ENCODE results near the gene LGI4.

Gene LGI4

GRCh38 chr19:35134601-35135242 lies at the start of gene LGI4:
TSS of gene LGI4 (minus strand) at chr19:35135059. CDS start at chr19:35134680, 379 bp downstream.
- DNase-seq = no peak

DNA sequence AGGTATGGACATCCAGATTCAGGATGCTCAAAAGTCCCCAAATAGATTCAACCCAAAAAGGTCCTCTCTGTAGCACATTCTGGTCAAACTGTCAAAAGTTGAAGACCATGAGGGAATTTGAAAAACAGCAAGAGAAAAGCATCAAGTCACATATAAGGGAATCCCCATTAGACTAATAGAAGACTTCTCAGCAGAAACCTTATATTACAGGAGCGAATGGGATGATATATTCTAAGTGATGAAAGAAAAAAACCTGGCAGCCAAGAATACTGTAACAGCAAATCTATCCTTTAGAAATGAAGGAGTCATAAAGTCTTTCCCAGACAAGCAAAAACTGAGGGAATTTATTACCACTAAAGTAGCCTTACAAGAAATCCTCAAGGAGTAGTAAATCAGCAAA lies 49.4 kb upstream of the LGI4 start:
- DNase-seq = no peak

DNA sequence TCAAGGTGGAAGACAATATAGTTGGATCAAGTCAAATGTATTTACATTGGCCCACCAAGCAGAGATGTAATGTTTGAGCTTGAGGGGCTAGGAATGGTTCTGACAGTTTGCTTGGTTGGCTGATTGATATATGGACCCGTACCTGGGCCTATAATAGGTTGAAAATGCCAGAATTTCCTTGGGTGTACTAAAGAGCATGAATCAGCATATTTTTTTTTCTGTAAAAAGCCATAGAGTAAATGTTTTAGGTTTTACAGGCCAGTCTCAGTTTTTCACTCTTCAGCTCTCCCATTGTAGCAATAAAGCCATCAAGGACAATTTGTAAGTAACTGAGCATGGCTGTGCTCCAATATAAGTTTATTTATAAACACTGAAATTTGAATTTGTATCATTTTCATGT lies 46.5 kb upstream of the LGI4 start:
- no peak for DNase-seq

- no peak for DNase-seq
Measured at GRCh38 chr19:35179830-35180229, 45.0 kb upstream of the LGI4 start.

DNA sequence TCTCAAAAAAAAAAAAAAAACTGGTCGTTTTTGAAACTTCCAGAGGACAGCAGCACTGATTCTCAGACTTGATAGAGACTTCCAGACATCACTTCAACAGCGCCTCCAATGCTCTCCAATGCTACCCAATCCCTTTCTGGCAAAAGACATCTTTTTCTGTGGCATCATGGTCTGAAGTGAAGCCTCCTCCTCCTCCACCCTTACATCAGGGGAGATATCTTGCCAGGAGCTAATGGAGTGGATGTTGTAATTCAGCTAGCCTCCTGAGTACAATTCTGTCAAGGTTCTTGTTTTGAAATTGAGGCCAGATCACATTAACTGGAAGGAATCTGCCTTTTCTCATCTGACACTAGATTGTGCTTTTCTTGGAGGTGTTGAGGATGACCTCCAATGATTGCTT lies 43.8 kb upstream of the LGI4 start:
- DNase-seq = no peak

- no peak for DNase-seq
Measured at GRCh38 chr19:35177377-35178274, 42.8 kb upstream of the LGI4 start.

- DNase-seq = no peak
Measured at GRCh38 chr19:35176181-35176570, 41.3 kb upstream of the LGI4 start.

GRCh38 chr19:35174226-35174625 lies 39.4 kb upstream of the LGI4 start:
- DNase-seq = no peak

DNA sequence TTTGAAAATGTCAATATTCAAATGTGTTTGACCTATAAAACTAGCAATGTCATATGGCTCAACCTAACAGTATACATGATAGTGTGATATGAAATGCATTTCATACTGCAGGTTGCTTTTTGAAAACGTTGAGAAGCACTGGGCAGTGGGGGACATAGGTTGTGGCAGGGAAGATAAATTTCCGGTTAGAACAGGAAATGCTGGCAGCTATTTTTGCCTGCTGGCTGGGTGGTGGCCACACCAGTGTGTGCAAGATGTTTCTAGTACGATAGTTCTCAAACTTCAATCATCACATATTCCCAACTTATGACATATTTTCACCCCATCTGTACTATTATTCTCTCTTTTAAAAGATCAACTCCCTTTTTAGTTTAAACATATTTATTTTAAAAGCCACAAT lies 36.9 kb upstream of the LGI4 start:
- no peak for DNase-seq

DNA sequence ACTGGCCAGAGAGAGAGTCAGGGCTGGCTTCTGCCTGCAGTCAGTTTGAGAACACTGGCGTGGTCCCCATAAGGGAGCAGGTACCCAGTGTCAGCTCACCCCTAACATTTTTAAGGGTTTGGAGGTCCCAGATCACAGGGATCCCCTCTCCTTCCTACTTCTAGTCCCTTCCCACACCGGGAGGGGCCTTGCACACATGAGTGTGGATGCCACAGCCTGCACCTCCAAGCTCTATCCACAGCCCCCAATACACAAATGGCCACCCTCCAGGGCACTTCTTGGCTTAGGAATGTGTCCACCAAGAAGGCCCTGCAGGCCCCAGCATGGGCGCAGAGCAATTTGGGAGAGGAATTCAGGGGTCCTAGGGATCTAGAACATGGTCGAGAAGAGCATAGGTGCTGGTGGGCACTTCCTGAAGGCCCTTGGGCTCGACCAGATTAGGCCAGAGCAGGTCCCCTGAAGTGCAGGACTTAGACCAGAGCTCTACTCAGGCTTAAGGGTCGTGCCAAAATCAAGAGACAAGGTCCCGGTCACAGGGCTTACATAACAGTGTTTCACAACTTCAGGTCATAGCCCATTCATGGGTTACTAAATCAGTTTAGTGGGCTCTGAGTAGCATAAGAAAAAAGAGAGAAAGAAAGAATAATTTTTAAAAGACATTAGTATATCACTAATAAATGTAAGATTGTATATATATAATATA lies 35.7 kb upstream of the LGI4 start:
- DNase-seq = peak; percentile 25

DNA sequence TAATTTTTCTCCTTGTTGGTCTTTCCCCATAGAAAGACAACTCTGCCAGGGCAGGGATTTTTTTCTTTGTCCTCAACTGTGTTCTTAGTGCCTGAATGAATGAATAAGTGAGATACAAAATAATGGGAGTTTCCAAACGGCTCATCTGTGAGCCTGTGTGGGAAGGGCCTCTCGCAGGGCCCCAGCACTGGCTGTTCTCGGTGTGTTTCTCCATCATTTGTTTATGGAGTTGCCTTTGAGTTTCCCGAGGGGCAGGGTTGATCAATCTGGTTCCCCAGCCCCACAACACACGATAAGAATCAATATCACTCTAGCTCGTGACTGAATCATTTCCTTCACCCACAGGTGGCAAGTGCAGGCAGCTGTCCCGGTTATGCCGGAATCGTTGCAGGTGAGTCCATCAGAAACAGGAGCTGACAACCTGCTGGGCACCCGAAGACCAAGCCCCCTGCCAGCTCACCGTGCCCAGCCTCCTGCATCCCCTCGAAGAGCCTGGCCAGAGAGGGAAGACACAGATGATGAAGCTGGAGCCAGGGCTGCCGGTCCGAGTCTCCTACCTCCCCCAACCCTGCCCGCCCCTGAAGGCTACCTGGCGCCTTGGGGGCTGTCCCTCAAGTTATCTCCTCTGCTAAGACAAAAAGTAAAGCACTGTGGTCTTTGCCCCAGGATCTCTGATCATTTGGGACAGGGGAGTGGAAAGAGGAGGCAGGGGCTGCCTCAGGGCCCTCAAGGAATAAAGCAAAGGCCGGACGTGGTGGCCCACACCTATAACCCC lies 34.5 kb upstream of the LGI4 start:
- DNase-seq = peak; percentile 15

DNA sequence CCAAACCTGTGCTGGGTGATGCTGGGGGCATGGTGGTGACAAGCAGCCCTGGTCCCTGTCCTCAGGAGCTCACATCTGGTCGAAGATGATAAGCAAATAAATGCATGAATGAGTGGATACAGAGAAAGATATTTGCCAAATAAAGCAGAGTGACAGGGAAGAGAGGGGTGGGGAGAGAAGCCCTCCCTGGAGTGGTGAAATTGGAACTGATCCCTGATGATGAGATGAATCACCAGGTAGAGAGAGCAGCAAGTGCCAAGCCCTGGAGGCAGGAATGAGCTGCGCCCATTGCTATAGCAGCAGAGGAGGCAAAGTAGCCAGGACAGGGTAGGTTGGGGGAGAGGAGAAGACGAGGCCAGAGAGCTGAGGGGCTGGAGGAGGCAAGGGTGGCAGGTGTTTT lies 33.3 kb upstream of the LGI4 start:
- DNase-seq = no peak

DNA sequence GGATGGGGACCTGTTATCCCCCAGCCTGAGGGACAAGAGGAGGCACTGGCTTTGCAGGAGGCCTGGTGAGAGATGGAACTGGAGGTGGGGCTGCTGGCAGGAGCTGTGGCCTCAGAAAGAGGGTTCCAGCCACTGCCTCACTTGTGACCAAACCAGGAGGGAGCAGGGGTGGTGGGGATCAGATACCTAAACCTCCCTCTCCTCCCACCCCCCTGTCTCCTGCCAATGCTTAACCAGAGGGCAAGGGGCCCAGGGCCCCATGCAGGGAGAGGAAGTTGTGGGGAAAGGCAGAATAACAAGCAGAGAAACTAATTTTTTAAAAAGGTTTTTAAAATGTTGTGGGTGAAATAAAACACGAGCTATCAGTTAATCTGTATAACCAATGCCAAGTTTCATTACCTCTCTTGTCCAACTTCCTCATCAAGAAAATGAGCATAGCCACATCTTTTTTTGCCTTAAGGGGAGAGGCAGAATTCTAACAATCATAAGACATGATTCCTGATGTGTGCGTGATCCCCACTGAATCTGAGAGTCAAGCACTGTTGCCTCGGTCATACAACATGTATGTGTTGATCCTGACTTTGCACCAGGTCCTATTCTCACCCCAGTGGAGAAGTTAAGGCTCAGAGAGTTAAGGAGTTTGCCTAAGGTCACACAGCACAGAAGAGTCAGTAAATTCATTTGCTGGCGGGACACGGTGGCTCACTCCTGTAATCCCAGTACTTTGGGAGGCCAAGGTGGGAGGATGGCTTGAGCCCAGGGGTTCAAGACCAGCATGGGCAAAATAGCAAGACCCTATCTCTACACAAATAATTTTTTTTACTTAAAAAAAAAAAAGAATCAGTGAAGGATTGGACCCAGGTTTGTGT lies 32.6 kb upstream of the LGI4 start:
- peak; percentile 16 for DNase-seq

DNA sequence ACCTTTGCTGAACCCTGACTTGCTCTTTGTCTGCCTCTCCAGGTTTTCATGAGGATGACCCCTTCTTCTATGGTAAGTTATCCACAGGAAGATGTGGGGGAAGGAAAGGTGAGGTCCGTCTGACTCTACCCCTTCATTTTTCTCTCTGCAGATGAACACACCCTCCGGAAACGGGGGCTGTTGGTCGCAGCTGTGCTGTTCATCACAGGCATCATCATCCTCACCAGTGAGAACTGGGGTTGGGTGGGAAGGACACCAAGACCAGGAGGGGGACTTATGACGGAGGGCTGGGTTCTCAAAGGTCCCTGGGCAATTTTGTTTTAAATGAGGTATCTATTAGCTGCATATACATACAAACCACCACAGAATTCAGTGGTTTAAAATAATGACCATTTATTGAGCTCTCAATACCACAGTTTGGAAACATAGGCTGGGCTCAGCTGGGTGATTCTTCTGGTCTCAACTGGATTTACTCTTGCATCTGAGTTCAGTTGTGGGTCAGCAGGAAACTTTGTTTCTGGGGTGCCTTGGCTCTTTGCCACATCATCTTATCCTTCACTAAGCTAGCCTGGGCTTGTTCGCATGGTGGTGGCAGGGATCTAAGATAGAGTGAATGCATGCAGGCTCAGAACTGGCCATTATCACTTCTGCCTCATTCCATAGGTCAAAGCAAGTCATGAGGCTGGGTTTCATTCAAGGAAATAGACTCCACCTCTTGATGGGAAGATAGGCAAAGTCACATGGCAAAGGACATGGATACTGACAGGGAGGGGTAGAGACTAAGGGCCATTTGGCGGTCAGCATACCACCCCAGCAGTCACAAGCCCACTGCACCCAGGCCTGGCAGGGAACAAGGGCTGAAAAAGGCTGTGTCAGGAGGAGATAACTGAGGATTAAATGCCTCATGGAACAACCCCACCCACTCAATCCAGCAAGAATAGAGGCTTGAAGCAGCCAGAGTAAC lies 31.5 kb upstream of the LGI4 start:
- no peak for DNase-seq

- no peak for DNase-seq
Measured at GRCh38 chr19:35165200-35166058, 30.6 kb upstream of the LGI4 start.

DNA sequence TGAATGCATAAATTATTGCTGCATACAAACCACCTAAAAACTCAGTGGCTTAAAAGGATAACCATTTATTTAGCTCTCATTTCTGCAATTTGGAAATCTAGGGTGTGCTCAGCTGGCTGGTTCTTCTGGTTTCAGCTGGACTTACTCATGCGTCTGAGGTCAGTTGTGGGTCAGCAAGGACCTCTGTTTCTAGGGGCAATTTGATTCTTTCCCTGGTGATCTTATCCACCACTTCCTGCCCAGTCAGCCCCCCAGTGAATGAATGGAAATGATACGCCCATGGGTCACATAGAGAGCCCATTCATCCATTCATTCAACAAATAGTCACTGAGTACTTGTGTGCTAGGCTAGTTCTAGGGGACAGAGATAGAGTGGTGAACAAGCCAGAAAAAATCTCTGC lies 29.6 kb upstream of the LGI4 start:
- no peak for DNase-seq

- DNase-seq = no peak
Measured at GRCh38 chr19:35162471-35163326, 27.8 kb upstream of the LGI4 start.

GRCh38 chr19:35161434-35161743 lies 26.5 kb upstream of the LGI4 start:
- no peak for DNase-seq

Measured in activated CD4-positive, CD25-positive, alpha-beta regulatory T cell treated with anti-CD3 and anti-CD28 coated beads, Interleukin-2, amount 50 U/mL, for 72 hours (primary cell).